Measurements from ENCODE around the gene LRMDA.

LRMDA gene

GRCh38 chr10:76393875-76394706 is 962.7 kb downstream of the LRMDA start:
- no peak for DNase-seq (ENCODE audit: low read depth in 3 of 3)

- no peak for DNase-seq (ENCODE audit: low read depth in 3 of 3)
These were observed 963.3 kb downstream of the LRMDA start for GRCh38 chr10:76394707-76395042.

GRCh38 chr10:76395251-76395650 is 963.8 kb downstream of the LRMDA start:
- no peak for DNase-seq (ENCODE audit: low read depth in 3 of 3)

- no peak for DNase-seq (ENCODE audit: low read depth in 3 of 3)
These were observed 964.7 kb downstream of the LRMDA start for GRCh38 chr10:76396134-76396533.

- no peak for DNase-seq (ENCODE audit: low read depth in 3 of 3)
These were observed 966.0 kb downstream of the LRMDA start for GRCh38 chr10:76397181-76398042.

GRCh38 chr10:76398043-76398710 is 966.8 kb downstream of the LRMDA start:
- no peak for DNase-seq (ENCODE audit: low read depth in 3 of 3)

GRCh38 chr10:76399226-76399625 is 967.8 kb downstream of the LRMDA start:
- no peak for DNase-seq (ENCODE audit: low read depth in 3 of 3)

GRCh38 chr10:76401006-76401405 is 969.6 kb downstream of the LRMDA start:
- no peak for DNase-seq (ENCODE audit: low read depth in 3 of 3)

- no peak for DNase-seq (ENCODE audit: low read depth in 3 of 3)
These were observed 972.5 kb downstream of the LRMDA start for GRCh38 chr10:76403912-76404311.

- DNase-seq (ENCODE audit: low read depth in 3 of 3), result no peak
These were observed 973.1 kb downstream of the LRMDA start for GRCh38 chr10:76404531-76404930.

- no peak for DNase-seq (ENCODE audit: low read depth in 3 of 3)
These were observed 974.5 kb downstream of the LRMDA start for GRCh38 chr10:76405922-76406321.

- DNase-seq (ENCODE audit: low read depth in 3 of 3), result no peak
These were observed 977.2 kb downstream of the LRMDA start for GRCh38 chr10:76408646-76409045.

GRCh38 chr10:76411729-76412435 is 980.5 kb downstream of the LRMDA start:
- DNase-seq (ENCODE audit: low read depth in 3 of 3), result no peak

- DNase-seq (ENCODE audit: low read depth in 3 of 3), result no peak
These were observed 984.1 kb downstream of the LRMDA start for GRCh38 chr10:76415554-76415953.

GRCh38 chr10:76416642-76417041 is 985.2 kb downstream of the LRMDA start:
- no peak for DNase-seq (ENCODE audit: low read depth in 3 of 3)

GRCh38 chr10:76420725-76421124 is 989.3 kb downstream of the LRMDA start:
- no peak for DNase-seq (ENCODE audit: low read depth in 3 of 3)

- DNase-seq (ENCODE audit: low read depth in 3 of 3), result no peak
These were observed 991.3 kb downstream of the LRMDA start for GRCh38 chr10:76422769-76423168.

GRCh38 chr10:76428551-76429367 is 997.3 kb downstream of the LRMDA start:
- DNase-seq (ENCODE audit: low read depth in 3 of 3), result no peak

- no peak for DNase-seq (ENCODE audit: low read depth in 3 of 3)
These were observed 998.1 kb downstream of the LRMDA start for GRCh38 chr10:76429368-76430060.

- DNase-seq (ENCODE audit: low read depth in 3 of 3), result no peak
These were observed 998.7 kb downstream of the LRMDA start for GRCh38 chr10:76430061-76430645.
